HG03045 (cell line): ENCODE results near the gene SLC25A22.

Experiments
- ATAC-seq: cut with Tn5 transposase; IDR thresholded peaks from one replicate; pipeline ENCODE4 v1.9.1; 2021; ENCODE audit warnings: mild to moderate bottlenecking, moderate library complexity; ENCODE audit not compliant: unreplicated experiment

The SLC25A22 gene

GRCh38 chr11:798093-798713 is at the start of gene SLC25A22:
Gene SLC25A22, minus strand, starts transcription at chr11:798281. Its CDS starts 3,275 bp downstream, at chr11:795006.
- peak; percentile 60 for ATAC-seq

GRCh38 chr11:847876-848275 is 49.8 kb upstream of the SLC25A22 start:
- no peak for ATAC-seq

GRCh38 chr11:846496-847098 is 48.5 kb upstream of the SLC25A22 start:
- ATAC-seq, result no peak

GRCh38 chr11:845872-846495 is 47.9 kb upstream of the SLC25A22 start:
- ATAC-seq, result no peak

- ATAC-seq, result no peak
These were observed 46.9 kb upstream of the SLC25A22 start for GRCh38 chr11:844693-845644.

- ATAC-seq, result no peak
These were observed 46.0 kb upstream of the SLC25A22 start for GRCh38 chr11:843818-844692.

- no peak for ATAC-seq
These were observed 45.1 kb upstream of the SLC25A22 start for GRCh38 chr11:843086-843734.

GRCh38 chr11:842370-843002 is 44.4 kb upstream of the SLC25A22 start, which contains the start of the genes POLR2L and TSPAN4:
Gene POLR2L, minus strand, starts transcription at chr11:842529. Its CDS starts 21 bp downstream, at chr11:842508.
Gene TSPAN4, plus strand, starts transcription at chr11:842852. Its CDS starts 7,453 bp downstream, at chr11:850305.
- ATAC-seq, result peak; percentile 58

- ATAC-seq, result peak; percentile 21
These were observed 43.9 kb upstream of the SLC25A22 start for GRCh38 chr11:841981-842369.

GRCh38 chr11:839875-840617 is 42.0 kb upstream of the SLC25A22 start:
- ATAC-seq, result no peak

GRCh38 chr11:839280-839623 is 41.2 kb upstream of the SLC25A22 start:
- ATAC-seq, result no peak

- no peak for ATAC-seq
These were observed 40.6 kb upstream of the SLC25A22 start for GRCh38 chr11:838441-839279.

GRCh38 chr11:837990-838307 is 39.9 kb upstream of the SLC25A22 start:
- ATAC-seq, result no peak

- no peak for ATAC-seq
These were observed 39.3 kb upstream of the SLC25A22 start for GRCh38 chr11:837189-837989.

- ATAC-seq, result no peak
These were observed 38.6 kb upstream of the SLC25A22 start for GRCh38 chr11:836700-837099.

GRCh38 chr11:836274-836673 is 38.2 kb upstream of the SLC25A22 start:
- no peak for ATAC-seq
